ENCODE data around the gene RAB40A.

Gene RAB40A

DNA sequence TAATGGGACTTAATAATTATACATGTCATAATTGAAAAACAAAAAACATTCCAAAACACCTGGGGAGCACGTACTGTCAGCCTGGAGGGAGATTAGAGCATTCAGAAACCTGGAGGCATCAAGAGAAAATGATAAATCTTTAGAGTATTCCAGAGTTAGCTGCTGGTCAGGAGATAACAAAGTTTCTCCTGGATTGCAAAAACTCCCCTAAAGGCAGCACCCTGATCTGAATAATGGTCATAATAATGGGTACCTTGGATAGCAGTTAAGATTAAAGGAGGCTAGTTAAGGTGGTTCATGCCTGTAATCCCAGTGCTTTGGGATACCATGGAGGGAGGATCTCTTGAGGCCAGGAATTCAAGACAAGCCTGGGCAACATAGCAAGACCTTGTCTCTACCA is 15.9 kb upstream of the RAB40A start:
- H3K4me1 ChIP-seq (ENCODE audit: control insufficient read depth, low read length), result no peaks in the 10 kb centered on the region
- no peak overlapping the region for H3K27ac ChIP-seq (ENCODE audit: low read depth, low read length)
- no peak overlapping the region for H3K4me2 ChIP-seq (ENCODE audit: low read length)
- no peaks in the 10 kb centered on the region for H4K20me1 ChIP-seq (ENCODE audit: control insufficient read depth, insufficient read depth, low read depth, low read length)
- no peaks in the 10 kb centered on the region for H3F3A ChIP-seq (ENCODE audit: control insufficient read depth, insufficient read depth)
- H3K79me2 ChIP-seq (ENCODE audit: control insufficient read depth, low read length), result no peaks in the 10 kb centered on the region
- H3K27me3 ChIP-seq (ENCODE audit: control insufficient read depth, low read length), result no peaks in the 10 kb centered on the region
- H3K4me3 ChIP-seq (ENCODE audit: low read length), result no peak overlapping the region
- no peaks in the 10 kb centered on the region for H3K9me3 ChIP-seq (ENCODE audit: control insufficient read depth, insufficient read depth, low read length)
- no peaks in the 10 kb centered on the region for H3K9me2 ChIP-seq (replicated peaks; ENCODE audit: control insufficient read depth, low read length)
- no peak for TF ChIP-seq EZH2phosphoT487 (IDR thresholded peaks at IDR 0.05; ENCODE audit: borderline replicate concordance, low read length)
- TF ChIP-seq, protein P1, sequence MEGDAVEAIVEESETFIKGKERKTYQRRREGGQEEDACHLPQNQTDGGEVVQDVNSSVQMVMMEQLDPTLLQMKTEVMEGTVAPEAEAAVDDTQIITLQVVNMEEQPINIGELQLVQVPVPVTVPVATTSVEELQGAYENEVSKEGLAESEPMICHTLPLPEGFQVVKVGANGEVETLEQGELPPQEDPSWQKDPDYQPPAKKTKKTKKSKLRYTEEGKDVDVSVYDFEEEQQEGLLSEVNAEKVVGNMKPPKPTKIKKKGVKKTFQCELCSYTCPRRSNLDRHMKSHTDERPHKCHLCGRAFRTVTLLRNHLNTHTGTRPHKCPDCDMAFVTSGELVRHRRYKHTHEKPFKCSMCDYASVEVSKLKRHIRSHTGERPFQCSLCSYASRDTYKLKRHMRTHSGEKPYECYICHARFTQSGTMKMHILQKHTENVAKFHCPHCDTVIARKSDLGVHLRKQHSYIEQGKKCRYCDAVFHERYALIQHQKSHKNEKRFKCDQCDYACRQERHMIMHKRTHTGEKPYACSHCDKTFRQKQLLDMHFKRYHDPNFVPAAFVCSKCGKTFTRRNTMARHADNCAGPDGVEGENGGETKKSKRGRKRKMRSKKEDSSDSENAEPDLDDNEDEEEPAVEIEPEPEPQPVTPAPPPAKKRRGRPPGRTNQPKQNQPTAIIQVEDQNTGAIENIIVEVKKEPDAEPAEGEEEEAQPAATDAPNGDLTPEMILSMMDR (IDR thresholded peaks at IDR 0.05; ENCODE audit: low read depth, low read length, poor library complexity, severe bottlenecking), result no peak
- H3K36me3 ChIP-seq (ENCODE audit: control insufficient read depth, low read length), result no peaks in the 10 kb centered on the region

DNA sequence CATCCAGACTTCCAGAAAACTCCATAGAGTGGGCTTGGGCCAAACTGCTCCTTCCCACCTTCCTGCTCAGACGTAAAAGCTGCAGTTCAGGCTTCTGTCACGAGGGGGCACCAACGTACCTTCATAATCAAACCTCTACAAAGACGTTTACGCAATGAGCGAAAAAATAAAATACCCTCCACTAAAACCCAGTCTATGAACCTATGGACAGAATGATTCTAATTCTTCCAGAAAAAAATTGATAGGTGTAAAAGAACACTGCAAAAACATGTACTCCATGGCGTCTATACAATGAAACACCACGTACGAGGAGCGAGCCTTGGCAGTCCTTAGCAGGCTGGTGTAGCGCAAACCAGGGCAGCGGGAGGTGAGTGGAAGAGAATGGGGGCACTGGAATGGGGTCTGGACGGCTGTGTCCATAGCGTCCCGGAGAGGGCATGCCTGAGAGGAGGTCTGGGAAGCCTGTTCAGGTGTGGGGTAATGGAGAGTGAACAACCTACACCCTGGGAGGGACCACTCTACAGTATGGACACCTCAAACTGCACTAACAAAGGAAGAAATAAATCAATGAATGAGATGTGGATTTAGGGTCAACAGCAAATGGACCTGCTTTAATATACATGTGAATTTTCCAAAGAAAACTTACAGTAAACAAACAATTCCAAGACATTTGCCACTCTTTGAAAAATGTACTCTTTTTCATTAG is 14.4 kb upstream of the RAB40A start:
- Histone ChIP-seq H3K27ac (ENCODE audit: low read depth, low read length) (no peak overlapping the region), H3K4me3 (ENCODE audit: low read length) (no peak overlapping the region), H3K36me3 (ENCODE audit: control insufficient read depth, low read length) (no peaks in the 10 kb centered on the region), H4K20me1 (ENCODE audit: control insufficient read depth, insufficient read depth, low read depth, low read length) (no peaks in the 10 kb centered on the region), H3K9me3 (ENCODE audit: control insufficient read depth, insufficient read depth, low read length) (no peaks in the 10 kb centered on the region), H3K4me2 (ENCODE audit: low read length) (no peak overlapping the region), H3K9me2 (replicated peaks; ENCODE audit: control insufficient read depth, low read length) (no peaks in the 10 kb centered on the region), H3K27me3 (ENCODE audit: control insufficient read depth, low read length) (no peaks in the 10 kb centered on the region), H3K79me2 (ENCODE audit: control insufficient read depth, low read length) (no peaks in the 10 kb centered on the region), H3K4me1 (ENCODE audit: control insufficient read depth, low read length) (no peaks in the 10 kb centered on the region), H3F3A (ENCODE audit: control insufficient read depth, insufficient read depth) (no peaks in the 10 kb centered on the region)
- TF ChIP-seq EZH2phosphoT487 (IDR thresholded peaks at IDR 0.05; ENCODE audit: borderline replicate concordance, low read length), result no peak
- TF ChIP-seq, protein P1 (IDR thresholded peaks at IDR 0.05; ENCODE audit: low read depth, low read length, poor library complexity, severe bottlenecking), result peak; percentile 74

DNA sequence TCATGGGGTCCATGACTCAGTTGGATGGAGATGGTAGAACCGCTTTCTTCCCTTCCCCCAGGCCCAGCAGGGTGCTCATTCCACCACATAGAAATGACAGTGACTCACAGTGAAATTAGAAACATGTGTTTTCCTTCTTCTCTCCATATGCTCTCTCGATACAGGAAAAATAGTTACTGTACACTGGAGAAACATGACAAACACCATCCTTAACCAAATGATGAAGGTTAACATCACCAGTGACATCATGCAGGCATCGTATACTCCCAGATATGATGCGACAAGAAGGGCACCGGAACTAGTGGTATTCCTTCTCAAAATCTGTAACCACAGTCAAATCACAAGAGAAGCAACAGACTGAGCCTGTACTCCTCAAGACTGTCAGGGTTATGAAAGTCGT is 11.7 kb upstream of the RAB40A start:
- no peaks in the 10 kb centered on the region for H4K20me1 ChIP-seq (ENCODE audit: control insufficient read depth, insufficient read depth, low read depth, low read length)
- H3K4me2 ChIP-seq (ENCODE audit: low read length), result no peak overlapping the region
- H3K9me3 ChIP-seq (ENCODE audit: control insufficient read depth, insufficient read depth, low read length), result no peaks in the 10 kb centered on the region
- TF ChIP-seq, protein P1 (IDR thresholded peaks at IDR 0.05; ENCODE audit: low read depth, low read length, poor library complexity, severe bottlenecking), result no peak
- no peak for TF ChIP-seq EZH2phosphoT487 (IDR thresholded peaks at IDR 0.05; ENCODE audit: borderline replicate concordance, low read length)
- no peaks in the 10 kb centered on the region for H3K9me2 ChIP-seq (replicated peaks; ENCODE audit: control insufficient read depth, low read length)
- no peak overlapping the region for H3K4me3 ChIP-seq (ENCODE audit: low read length)
- no peaks in the 10 kb centered on the region for H3K4me1 ChIP-seq (ENCODE audit: control insufficient read depth, low read length)
- no peaks in the 10 kb centered on the region for H3F3A ChIP-seq (ENCODE audit: control insufficient read depth, insufficient read depth)
- no peaks in the 10 kb centered on the region for H3K27me3 ChIP-seq (ENCODE audit: control insufficient read depth, low read length)
- no peaks in the 10 kb centered on the region for H3K79me2 ChIP-seq (ENCODE audit: control insufficient read depth, low read length)
- H3K27ac ChIP-seq (ENCODE audit: low read depth, low read length), result no peak overlapping the region
- no peaks in the 10 kb centered on the region for H3K36me3 ChIP-seq (ENCODE audit: control insufficient read depth, low read length)
